Measurements from ENCODE around the gene NIFK. TPM values are rescaled to one million over a fixed set of nuclear protein-coding genes. Genes with fewer than 3 reads are reported as not detected.

NIFK gene
- total and polyA plus RNA-seq, 9 donors, result 33.0 to 82.1 (median 49.9) TPM

GRCh38 chr2:121776885-121777698 lies 40.4 kb upstream of the NIFK start:
- intact Hi-C loops (cut with DNase I), result no loop called here
- H3K27ac ChIP-seq, result no peak overlapping the region
- no peak overlapping the region for H3K4me3 ChIP-seq
- no peak for TF ChIP-seq POLR2A (IDR thresholded peaks at IDR 0.05)
- no peak for DNase-seq
- H3K36me3 ChIP-seq, result no peaks in the 10 kb centered on the region
- WGBS, 3 donors, result 72 to 76% (median 73%) methylated on average over 12 of the region's 12 CpGs
- H3K4me1 ChIP-seq (ENCODE audit: insufficient read depth), result no peaks in the 10 kb centered on the region
- H3K27me3 ChIP-seq, result no peaks in the 10 kb centered on the region
- no peaks in the 10 kb centered on the region for H3K9me3 ChIP-seq

DNA sequence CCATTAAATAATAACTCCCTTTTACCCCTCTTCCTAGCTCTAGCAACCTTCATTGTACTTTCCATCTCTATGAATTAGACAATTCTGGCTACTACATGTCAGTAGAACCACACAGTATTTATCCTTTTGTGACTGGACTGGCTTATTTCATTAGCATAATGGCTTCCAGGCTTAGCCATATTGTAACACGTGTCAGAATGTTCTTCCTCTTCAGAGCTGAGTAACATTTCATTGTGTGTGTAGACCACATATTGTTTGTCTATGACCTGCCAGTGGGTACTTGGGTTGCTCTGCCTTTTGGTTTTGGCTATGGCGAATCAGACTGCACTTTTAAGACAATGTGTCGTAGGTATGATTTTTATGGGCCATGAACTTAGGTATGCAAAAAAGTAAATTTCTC lies 39.7 kb upstream of the NIFK start:
- Histone ChIP-seq H3K9me3 (no peaks in the 10 kb centered on the region), H3K4me3 (no peak overlapping the region), H3K36me3 (no peaks in the 10 kb centered on the region), H3K27me3 (no peaks in the 10 kb centered on the region), H3K4me1 (ENCODE audit: insufficient read depth) (no peaks in the 10 kb centered on the region), H3K27ac (no peak overlapping the region)
- no peak for DNase-seq
- no peak for TF ChIP-seq POLR2A (IDR thresholded peaks at IDR 0.05)
- TF ChIP-seq, protein P1, sequence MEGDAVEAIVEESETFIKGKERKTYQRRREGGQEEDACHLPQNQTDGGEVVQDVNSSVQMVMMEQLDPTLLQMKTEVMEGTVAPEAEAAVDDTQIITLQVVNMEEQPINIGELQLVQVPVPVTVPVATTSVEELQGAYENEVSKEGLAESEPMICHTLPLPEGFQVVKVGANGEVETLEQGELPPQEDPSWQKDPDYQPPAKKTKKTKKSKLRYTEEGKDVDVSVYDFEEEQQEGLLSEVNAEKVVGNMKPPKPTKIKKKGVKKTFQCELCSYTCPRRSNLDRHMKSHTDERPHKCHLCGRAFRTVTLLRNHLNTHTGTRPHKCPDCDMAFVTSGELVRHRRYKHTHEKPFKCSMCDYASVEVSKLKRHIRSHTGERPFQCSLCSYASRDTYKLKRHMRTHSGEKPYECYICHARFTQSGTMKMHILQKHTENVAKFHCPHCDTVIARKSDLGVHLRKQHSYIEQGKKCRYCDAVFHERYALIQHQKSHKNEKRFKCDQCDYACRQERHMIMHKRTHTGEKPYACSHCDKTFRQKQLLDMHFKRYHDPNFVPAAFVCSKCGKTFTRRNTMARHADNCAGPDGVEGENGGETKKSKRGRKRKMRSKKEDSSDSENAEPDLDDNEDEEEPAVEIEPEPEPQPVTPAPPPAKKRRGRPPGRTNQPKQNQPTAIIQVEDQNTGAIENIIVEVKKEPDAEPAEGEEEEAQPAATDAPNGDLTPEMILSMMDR (IDR thresholded peaks at IDR 0.05), result no peak
- no peak for TF ChIP-seq EP300 (IDR thresholded peaks at IDR 0.05)
- intact Hi-C loops (cut with DNase I), result no loop called here
- 80 to 89% (median 81%) methylated on average over 3 of the region's 3 CpGs for WGBS, 3 donors

- H3K27me3 ChIP-seq, result no peaks in the 10 kb centered on the region
- no peak overlapping the region for H3K27ac ChIP-seq
- no peaks in the 10 kb centered on the region for H3K4me1 ChIP-seq (ENCODE audit: insufficient read depth)
- WGBS, 3 donors, result 88 to 91% (median 89%) methylated on average over 13 of the region's 13 CpGs
- H3K4me3 ChIP-seq, result no peak overlapping the region
- no peaks in the 10 kb centered on the region for H3K36me3 ChIP-seq
- no peak for DNase-seq
- TF ChIP-seq EP300 (IDR thresholded peaks at IDR 0.05), result no peak
- TF ChIP-seq, protein P1 (IDR thresholded peaks at IDR 0.05), result no peak
- no peak for TF ChIP-seq POLR2A (IDR thresholded peaks at IDR 0.05)
- H3K9me3 ChIP-seq, result no peaks in the 10 kb centered on the region
- intact Hi-C loops (cut with DNase I), result no loop called here
Measured at GRCh38 chr2:121774235-121774634, 37.6 kb upstream of the NIFK start.

DNA sequence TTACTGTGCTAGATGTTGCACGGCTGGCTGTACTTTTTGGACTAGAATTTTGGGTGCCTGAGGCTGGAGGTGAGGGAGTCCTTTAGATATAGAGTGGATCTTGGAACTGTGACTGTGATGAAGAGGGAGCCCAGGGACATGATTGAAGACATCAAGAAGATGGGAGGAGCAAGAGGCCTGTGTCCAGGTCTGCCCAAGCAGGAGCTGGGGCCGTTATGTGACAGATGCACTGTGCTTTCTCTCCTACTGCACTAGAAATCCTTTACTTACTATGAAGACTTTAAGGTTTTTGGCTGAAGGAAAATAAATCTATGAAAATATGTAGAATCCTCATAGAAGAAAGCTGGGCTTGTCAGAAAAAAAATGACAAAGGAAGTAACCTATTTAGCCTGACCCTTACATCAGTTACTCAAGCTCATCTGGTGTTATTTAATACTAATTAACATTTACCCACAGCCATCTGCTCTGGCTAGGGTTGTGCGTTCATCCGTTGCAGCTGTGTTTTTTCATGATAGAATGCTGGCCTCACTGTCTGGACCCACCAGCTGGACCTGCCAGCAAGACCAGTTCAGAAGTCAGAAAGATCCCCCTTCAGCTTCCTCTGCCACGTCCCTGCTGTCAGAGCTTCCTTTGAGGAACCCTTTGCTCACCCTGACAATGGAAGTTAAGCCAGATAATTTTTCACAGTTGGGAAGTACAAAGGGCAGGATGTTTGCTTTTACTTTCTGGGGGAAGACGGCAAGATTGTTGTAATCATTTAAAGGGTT lies 35.5 kb upstream of the NIFK start:
- Histone ChIP-seq H3K27ac (no peak overlapping the region), H3K4me3 (no peak overlapping the region), H3K27me3 (no peaks in the 10 kb centered on the region), H3K9me3 (no peaks in the 10 kb centered on the region), H3K36me3 (no peaks in the 10 kb centered on the region), H3K4me1 (ENCODE audit: insufficient read depth) (no peaks in the 10 kb centered on the region)
- no peak for DNase-seq
- intact Hi-C loops (cut with DNase I), result no loop called here
- WGBS, 3 donors, result 19 to 26% (median 19%) methylated on average over 6 of the region's 6 CpGs
- no peak for TF ChIP-seq EP300 (IDR thresholded peaks at IDR 0.05)

DNA sequence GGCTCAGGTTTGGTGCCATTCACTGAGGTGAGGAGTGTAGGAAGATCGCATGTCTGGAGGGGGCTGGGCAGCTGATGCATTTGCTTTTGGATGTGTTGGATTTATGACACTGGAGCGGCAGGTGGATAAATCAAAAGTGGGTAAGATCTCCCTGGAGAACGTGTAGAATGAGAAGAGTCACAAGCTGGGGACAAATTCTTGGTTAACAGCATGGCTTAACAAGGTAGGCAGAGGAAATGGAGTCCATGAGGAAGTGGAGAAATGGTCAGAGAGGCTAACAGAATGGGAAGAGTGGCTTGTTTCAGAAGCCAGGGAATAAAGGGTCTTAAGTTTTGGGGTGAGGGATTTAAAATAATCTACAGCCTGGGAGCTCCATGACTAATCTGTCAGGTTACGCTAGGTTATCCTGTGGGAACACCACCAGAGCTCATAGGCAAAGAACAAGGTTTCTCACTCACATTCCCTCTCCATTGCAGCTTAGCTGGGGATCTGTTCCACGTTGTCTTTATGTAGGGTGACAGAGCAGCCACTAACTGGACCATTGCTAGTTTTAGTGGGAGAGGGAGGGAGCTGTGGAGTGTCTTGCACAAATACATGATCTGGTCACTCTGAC lies 31.6 kb upstream of the NIFK start:
- intact Hi-C loops (cut with DNase I), result no loop called here
- TF ChIP-seq POLR2A (IDR thresholded peaks at IDR 0.05) (no peak), EP300 (IDR thresholded peaks at IDR 0.05) (no peak)
- TF ChIP-seq, protein P1 (IDR thresholded peaks at IDR 0.05), result no peak
- no peaks in the 10 kb centered on the region for H3K27me3 ChIP-seq
- no peaks in the 10 kb centered on the region for H3K4me1 ChIP-seq (ENCODE audit: insufficient read depth)
- no peak overlapping the region for H3K27ac ChIP-seq
- no peak for DNase-seq
- H3K36me3 ChIP-seq, result no peaks in the 10 kb centered on the region
- no peak overlapping the region for H3K4me3 ChIP-seq
- no peaks in the 10 kb centered on the region for H3K9me3 ChIP-seq
- 79 to 81% (median 81%) methylated on average over 5 of the region's 5 CpGs for WGBS, 3 donors
